GM12892 (cell line): ENCODE measurements around the gene EPHA4.

Experiments used
- POLR2A ChIP-seq: IDR thresholded peaks from 2 replicates; pipeline ENCODE4 v1.6.1; 2011; ENCODE audit warnings: low read depth, low read length, control low read depth
- POLR2AphosphoS5 ChIP-seq: IDR thresholded peaks from 2 replicates; pipeline ENCODE4 v1.6.1; 2011; ENCODE audit warnings: low read depth, low read length, control low read depth
- TAF1 ChIP-seq: IDR thresholded peaks from 2 replicates; pipeline ENCODE4 v1.6.1; 2011; ENCODE audit warnings: low read depth, mild to moderate bottlenecking, control low read depth, low read length, borderline replicate concordance

DNA sequence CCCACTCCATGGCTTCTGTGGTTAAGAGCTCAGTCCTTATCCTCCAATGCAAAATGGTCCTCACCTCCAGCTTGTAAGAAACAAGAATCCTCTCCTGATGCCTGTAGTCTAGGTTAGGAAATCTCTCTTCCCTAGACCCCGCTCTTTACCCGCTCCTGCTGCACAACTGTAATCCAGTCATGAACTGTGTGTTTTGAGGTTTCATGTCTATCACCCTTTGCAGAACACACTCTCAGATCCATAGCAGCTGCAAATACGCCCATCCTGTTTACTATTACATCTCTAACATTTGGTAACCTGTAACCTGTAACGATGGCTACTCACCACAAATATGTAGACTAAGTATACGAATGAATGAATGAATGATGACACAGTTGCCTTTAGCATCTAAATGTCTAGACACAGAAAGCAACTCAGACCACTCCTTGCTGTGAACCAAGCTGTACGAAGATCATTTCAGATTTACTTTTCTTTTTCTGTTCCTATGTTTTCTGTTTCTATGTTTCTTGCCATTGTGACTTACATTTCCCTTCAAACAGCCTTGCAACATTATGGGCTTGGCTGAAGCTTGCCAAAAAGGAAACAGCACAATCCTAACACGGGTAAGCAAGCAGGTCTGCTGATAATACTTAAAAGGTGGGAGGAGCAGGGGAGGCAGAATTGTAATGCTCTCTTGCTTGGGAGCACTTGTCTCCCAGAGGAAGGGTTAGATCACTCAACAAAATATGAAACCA, 53.7 kb downstream of the EPHA4 start:
- no peak for TF ChIP-seq POLR2A
- TF ChIP-seq POLR2AphosphoS5: no peak
- no peak for TF ChIP-seq TAF1
